ENCODE results near the gene IGFBP1. TPM values are rescaled to one million over a fixed set of nuclear protein-coding genes. Genes with fewer than 3 reads are reported as not detected.
"Not testable (repeated sequence)": the region's sequence is repeated elsewhere in the genome, so short reads cannot be mapped to it uniquely, and the experiment has no call there.

IGFBP1 gene
- total and polyA plus RNA-seq, 2 donors (not counting 1 experiment from before 2014, with no cell fraction given): not detected

DNA sequence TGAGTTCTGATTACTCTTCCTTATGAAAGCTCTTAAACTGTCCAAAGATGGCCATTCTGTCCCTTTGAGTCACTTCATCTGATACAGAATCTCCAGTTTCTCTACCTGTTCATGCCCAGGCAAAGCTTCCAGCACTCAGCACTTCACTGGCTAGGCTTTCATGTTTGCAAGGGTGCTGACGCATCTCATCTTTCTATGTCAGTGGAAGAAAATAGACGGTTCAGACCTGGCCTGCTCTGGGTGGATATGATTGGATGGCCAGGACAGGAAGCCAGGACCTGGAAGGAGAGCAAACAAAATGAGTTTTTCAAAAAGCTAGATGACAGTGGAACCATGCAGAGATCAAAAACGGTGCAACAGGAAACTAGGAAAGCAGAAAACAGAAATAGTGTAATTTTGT is 32.6 kb upstream of the IGFBP1 start:
- CTCF ChIA-PET: interaction anchor here (2.7 kb wide), 1 partner anchor 701 kb away, joined by 27 read pairs; no protein-coding TSS in a partner anchor
- H3K27ac Mint-ChIP-seq; H3K9me3 ChIP-seq (ENCODE audit: control extremely low read depth in 1 of 3, control insufficient read depth in 2 of 3, insufficient read depth in 1 of 3, low read length in 2 of 3); H3K79me2 ChIP-seq (ENCODE audit: control insufficient read depth, insufficient read depth, low read length); POLR2A ChIA-PET; H3K4me1 Mint-ChIP-seq; H3K27me3 ChIP-seq (replicated peaks in 1 of 4; ENCODE audit: control extremely low read depth in 1 of 4, control insufficient read depth in 3 of 4, insufficient read depth in 4 of 4, low read length in 3 of 4); H3K36me3 ChIP-seq (replicated peaks in 1 of 2; ENCODE audit: control extremely low read depth in 1 of 2, control insufficient read depth in 1 of 2, extremely low read depth in 1 of 2, insufficient read depth in 2 of 2, low read length in 1 of 2); H3K4me1 ChIP-seq (ENCODE audit: control insufficient read depth in 2 of 2, insufficient read depth in 2 of 2, low read length in 2 of 2); ATAC-seq (ENCODE audit: low read depth); H3K4me3 ChIP-seq (ENCODE audit: control extremely low read depth in 1 of 5, extremely low read depth in 1 of 5, insufficient read depth in 1 of 5, low read depth in 2 of 5, low read length in 4 of 5); H4K20me1 ChIP-seq (ENCODE audit: control insufficient read depth, insufficient read depth, low read length, poor library complexity, severe bottlenecking); H3K4me2 ChIP-seq (replicated peaks; ENCODE audit: low read depth, low read length, poor library complexity, severe bottlenecking); H3K4me3 Mint-ChIP-seq; DNase-seq; H2AFZ ChIP-seq (ENCODE audit: insufficient read depth, low read depth, low read length, poor library complexity, severe bottlenecking); H3K9ac ChIP-seq (ENCODE audit: low read length); H3K27ac ChIP-seq (ENCODE audit: low read length in 2 of 2); H3K9me3 Mint-ChIP-seq (ENCODE audit: insufficient read depth): not testable (repeated sequence)
- H3K27me3 Mint-ChIP-seq: peaks cover 18% of the 10 kb centered on the region
- 38% methylated on average over 1 of the region's 3 CpGs for WGBS (ENCODE audit: insufficient coverage)
- intact Hi-C loops (cut with micrococcal nuclease): loop anchor here (2.0 kb wide), 1 partner anchor 193 kb away; no protein-coding TSS in a partner anchor

DNA sequence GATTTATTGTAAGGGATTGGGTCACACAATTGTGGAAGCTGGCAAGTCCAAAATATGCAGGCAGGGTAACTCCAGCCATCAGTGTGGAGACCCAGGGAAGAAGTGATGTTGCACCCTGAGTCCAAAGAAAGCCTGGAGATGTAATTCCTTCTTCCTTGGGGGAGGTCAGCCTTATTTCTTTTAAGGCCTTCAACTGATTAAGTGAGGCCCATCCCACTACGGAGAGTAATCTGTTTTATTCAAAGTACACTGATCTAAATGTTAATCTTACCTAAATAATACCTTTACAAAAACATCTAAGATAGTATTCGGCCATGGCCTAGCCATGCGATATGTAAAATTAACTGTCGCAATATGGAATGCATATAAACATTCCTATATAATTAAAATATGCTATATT is 31.4 kb upstream of the IGFBP1 start:
- H3K9ac ChIP-seq (ENCODE audit: low read length); H4K20me1 ChIP-seq (ENCODE audit: control insufficient read depth, insufficient read depth, low read length, poor library complexity, severe bottlenecking); H3K27me3 ChIP-seq (replicated peaks in 1 of 4; ENCODE audit: control extremely low read depth in 1 of 4, control insufficient read depth in 3 of 4, insufficient read depth in 4 of 4, low read length in 3 of 4); H3K9me3 ChIP-seq (ENCODE audit: control extremely low read depth in 1 of 3, control insufficient read depth in 2 of 3, insufficient read depth in 1 of 3, low read length in 2 of 3); DNase-seq; H3K79me2 ChIP-seq (ENCODE audit: control insufficient read depth, insufficient read depth, low read length); H3K4me1 ChIP-seq (ENCODE audit: control insufficient read depth in 2 of 2, insufficient read depth in 2 of 2, low read length in 2 of 2); H3K4me3 ChIP-seq (ENCODE audit: control extremely low read depth in 1 of 5, extremely low read depth in 1 of 5, insufficient read depth in 1 of 5, low read depth in 2 of 5, low read length in 4 of 5); H3K4me1 Mint-ChIP-seq; H3K9me3 Mint-ChIP-seq (ENCODE audit: insufficient read depth); H3K27ac ChIP-seq (ENCODE audit: low read length in 2 of 2); POLR2A ChIA-PET; CTCF ChIA-PET; H2AFZ ChIP-seq (ENCODE audit: insufficient read depth, low read depth, low read length, poor library complexity, severe bottlenecking); H3K36me3 ChIP-seq (replicated peaks in 1 of 2; ENCODE audit: control extremely low read depth in 1 of 2, control insufficient read depth in 1 of 2, extremely low read depth in 1 of 2, insufficient read depth in 2 of 2, low read length in 1 of 2); H3K4me2 ChIP-seq (replicated peaks; ENCODE audit: low read depth, low read length, poor library complexity, severe bottlenecking); intact Hi-C loops (cut with micrococcal nuclease); ATAC-seq (ENCODE audit: low read depth); H3K27ac Mint-ChIP-seq; H3K4me3 Mint-ChIP-seq: not testable (repeated sequence)
- 100% methylated on average over 1 of the region's 4 CpGs for WGBS (ENCODE audit: insufficient coverage)
- H3K27me3 Mint-ChIP-seq: peaks cover 24% of the 10 kb centered on the region

All from B cell (primary cell).